Measurements from ENCODE around the gene RNASEH2B. TPM values are rescaled to one million over a fixed set of nuclear protein-coding genes. Genes with fewer than 3 reads are reported as not detected.

Gene RNASEH2B
- polyA plus RNA-seq, 3 donors: 30.9 to 71.5 (median 65.9) TPM

DNA sequence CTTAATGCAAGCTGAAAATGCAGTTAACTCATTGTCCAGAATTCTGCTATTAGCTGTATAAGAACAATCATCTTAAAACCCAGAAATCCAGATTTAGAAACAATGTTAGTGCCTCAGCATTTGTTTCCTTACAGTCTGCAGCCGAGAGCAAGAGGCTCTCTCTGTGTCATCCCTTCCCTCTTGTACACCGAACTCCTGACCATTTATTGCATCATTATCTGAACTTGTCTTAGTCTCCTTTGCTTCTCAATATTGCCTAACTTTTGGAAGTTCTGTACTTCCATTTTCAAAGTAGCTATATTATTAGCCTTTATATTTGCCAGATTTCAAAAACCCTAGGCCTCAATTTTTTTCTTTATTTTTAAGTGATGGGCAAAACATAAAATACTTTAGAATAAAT is 27.1 kb downstream of the RNASEH2B start:
- Histone ChIP-seq H3K79me2 (ENCODE audit: insufficient read depth, low read length) (peaks cover 57% of the 10 kb centered on the region), H3K36me3 (replicated peaks in 1 of 2; ENCODE audit: control insufficient read depth in 1 of 2, insufficient read depth in 2 of 2, low read length in 2 of 2) (peaks cover 23 to 53% of the 10 kb centered on the region in 2 donors), H3K27me3 (ENCODE audit: control insufficient read depth in 2 of 2, insufficient read depth in 2 of 2, low read length in 2 of 2) (no peaks in the 10 kb centered on the region), H3K9me3 (replicated peaks in 1 of 2; ENCODE audit: control insufficient read depth in 1 of 2, insufficient read depth in 1 of 2, low read length in 2 of 2) (no peaks in the 10 kb centered on the region), H3K9ac (ENCODE audit: insufficient read depth, low read length, poor library complexity, severe bottlenecking) (no peak overlapping the region), H3K4me2 (replicated peaks; ENCODE audit: extremely low read depth, low read length, poor library complexity, severe bottlenecking) (peak overlapping the region; percentile 14), H4K20me1 (ENCODE audit: insufficient read depth, low read length) (no peaks in the 10 kb centered on the region), H3K4me3 (replicated peaks in 1 of 3; ENCODE audit: low read depth in 2 of 3, low read length in 3 of 3) (no peak overlapping the region), H2AFZ (ENCODE audit: insufficient read depth, low read depth, low read length, poor library complexity, severe bottlenecking) (no peak overlapping the region), H3K27ac (ENCODE audit: low read depth in 1 of 2, low read length in 2 of 2) (peak overlapping the region in 1 of 2 donors; percentile 77), H3K4me1 (ENCODE audit: control insufficient read depth in 1 of 2, insufficient read depth in 2 of 2, low read length in 2 of 2) (peaks cover 31 to 36% of the 10 kb centered on the region in 2 donors)
- intact Hi-C loops (cut with micrococcal nuclease): no loop called here
- peak; percentile 77 to 88 (median 83) for DNase-seq
- Mint-ChIP-seq H3K4me1 (peaks cover 31% of the 10 kb centered on the region), H3K9me3 (peaks cover 0 to 4% (median 0%) of the 10 kb centered on the region in 7 donors), H3K4me3 (no peak overlapping the region), H3K36me3 (peaks cover 58 to 60% of the 10 kb centered on the region in 2 donors), H3K27me3 (ENCODE audit: low read depth in 3 of 3) (no peaks in the 10 kb centered on the region), H3K27ac (peak overlapping the region; percentile 1 to 94 (median 82))
- TF ChIP-seq, protein P1, sequence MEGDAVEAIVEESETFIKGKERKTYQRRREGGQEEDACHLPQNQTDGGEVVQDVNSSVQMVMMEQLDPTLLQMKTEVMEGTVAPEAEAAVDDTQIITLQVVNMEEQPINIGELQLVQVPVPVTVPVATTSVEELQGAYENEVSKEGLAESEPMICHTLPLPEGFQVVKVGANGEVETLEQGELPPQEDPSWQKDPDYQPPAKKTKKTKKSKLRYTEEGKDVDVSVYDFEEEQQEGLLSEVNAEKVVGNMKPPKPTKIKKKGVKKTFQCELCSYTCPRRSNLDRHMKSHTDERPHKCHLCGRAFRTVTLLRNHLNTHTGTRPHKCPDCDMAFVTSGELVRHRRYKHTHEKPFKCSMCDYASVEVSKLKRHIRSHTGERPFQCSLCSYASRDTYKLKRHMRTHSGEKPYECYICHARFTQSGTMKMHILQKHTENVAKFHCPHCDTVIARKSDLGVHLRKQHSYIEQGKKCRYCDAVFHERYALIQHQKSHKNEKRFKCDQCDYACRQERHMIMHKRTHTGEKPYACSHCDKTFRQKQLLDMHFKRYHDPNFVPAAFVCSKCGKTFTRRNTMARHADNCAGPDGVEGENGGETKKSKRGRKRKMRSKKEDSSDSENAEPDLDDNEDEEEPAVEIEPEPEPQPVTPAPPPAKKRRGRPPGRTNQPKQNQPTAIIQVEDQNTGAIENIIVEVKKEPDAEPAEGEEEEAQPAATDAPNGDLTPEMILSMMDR (IDR thresholded peaks at IDR 0.05): no peak
- 0% methylated on average over 2 of the region's 2 CpGs for WGBS (ENCODE audit: insufficient coverage)

DNA sequence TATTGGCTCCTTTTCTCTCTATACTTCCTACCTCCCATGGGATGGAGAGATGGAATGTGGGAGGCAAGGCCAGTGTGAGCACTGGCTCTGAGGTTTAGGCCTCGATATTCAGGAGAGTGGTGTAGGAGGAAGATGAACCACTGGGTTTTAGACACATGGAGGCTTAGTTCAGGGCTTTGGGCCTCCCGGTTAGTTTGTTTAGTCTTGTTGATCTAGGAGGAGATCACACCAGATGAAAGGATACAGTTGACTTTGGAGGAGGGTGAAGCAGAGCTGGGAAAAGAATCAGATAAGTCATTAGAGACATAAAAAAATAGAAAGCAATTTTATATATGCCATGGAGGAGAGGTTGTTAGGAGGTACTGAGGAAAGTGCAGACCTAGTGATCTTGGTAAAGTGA is 30.9 kb downstream of the RNASEH2B start:
- Mint-ChIP-seq H3K27ac (peak overlapping the region in 3 of 7 donors; percentile 4 to 81 (median 43)), H3K27me3 (ENCODE audit: low read depth in 3 of 3) (peaks cover 0 to 2% (median 0%) of the 10 kb centered on the region in 3 donors)

More for the DNA sequence above, 30.9 kb downstream of the RNASEH2B start:
- no peak for DNase-seq
- Mint-ChIP-seq H3K36me3 (peaks cover 61 to 62% of the 10 kb centered on the region in 2 donors), H3K9me3 (peaks cover 0 to 2% (median 0%) of the 10 kb centered on the region in 7 donors), H3K4me3 (no peak overlapping the region), H3K4me1 (peaks cover 14% of the 10 kb centered on the region)
- 88% methylated on average over 1 of the region's 2 CpGs for WGBS (ENCODE audit: insufficient coverage)
- Histone ChIP-seq H3K4me2 (replicated peaks; ENCODE audit: extremely low read depth, low read length, poor library complexity, severe bottlenecking) (no peak overlapping the region), H3K4me3 (replicated peaks in 1 of 3; ENCODE audit: low read depth in 2 of 3, low read length in 3 of 3) (no peak overlapping the region), H2AFZ (ENCODE audit: insufficient read depth, low read depth, low read length, poor library complexity, severe bottlenecking) (no peak overlapping the region), H3K27me3 (ENCODE audit: control insufficient read depth in 2 of 2, insufficient read depth in 2 of 2, low read length in 2 of 2) (no peaks in the 10 kb centered on the region), H4K20me1 (ENCODE audit: insufficient read depth, low read length) (no peaks in the 10 kb centered on the region), H3K9me3 (replicated peaks in 1 of 2; ENCODE audit: control insufficient read depth in 1 of 2, insufficient read depth in 1 of 2, low read length in 2 of 2) (no peaks in the 10 kb centered on the region), H3K9ac (ENCODE audit: insufficient read depth, low read length, poor library complexity, severe bottlenecking) (no peak overlapping the region), H3K4me1 (ENCODE audit: control insufficient read depth in 1 of 2, insufficient read depth in 2 of 2, low read length in 2 of 2) (peaks cover 16 to 18% of the 10 kb centered on the region in 2 donors), H3K79me2 (ENCODE audit: insufficient read depth, low read length) (peaks cover 32% of the 10 kb centered on the region), H3K36me3 (replicated peaks in 1 of 2; ENCODE audit: control insufficient read depth in 1 of 2, insufficient read depth in 2 of 2, low read length in 2 of 2) (peaks cover 31 to 71% of the 10 kb centered on the region in 2 donors), H3K27ac (ENCODE audit: low read depth in 1 of 2, low read length in 2 of 2) (no peak overlapping the region)
- intact Hi-C loops (cut with micrococcal nuclease): no loop called here
- TF ChIP-seq, protein P1 (IDR thresholded peaks at IDR 0.05): no peak

Data from CD14-positive monocyte (primary cell).